Measurements from ENCODE around the gene DUSP9.
"Not testable (repeated sequence)": the region's sequence is repeated elsewhere in the genome, so short reads cannot be mapped to it uniquely, and the experiment has no call there.

Gene DUSP9

GRCh38 chrX:153673428-153674218, 26.6 kb downstream of the DUSP9 start, which contains the start of gene PNCK:
Gene PNCK, minus strand, starts transcription at chrX:153673813. Its CDS starts 737 bp downstream, at chrX:153673076.
- DNase-seq (ENCODE audit: low read depth), result no peak

DNA sequence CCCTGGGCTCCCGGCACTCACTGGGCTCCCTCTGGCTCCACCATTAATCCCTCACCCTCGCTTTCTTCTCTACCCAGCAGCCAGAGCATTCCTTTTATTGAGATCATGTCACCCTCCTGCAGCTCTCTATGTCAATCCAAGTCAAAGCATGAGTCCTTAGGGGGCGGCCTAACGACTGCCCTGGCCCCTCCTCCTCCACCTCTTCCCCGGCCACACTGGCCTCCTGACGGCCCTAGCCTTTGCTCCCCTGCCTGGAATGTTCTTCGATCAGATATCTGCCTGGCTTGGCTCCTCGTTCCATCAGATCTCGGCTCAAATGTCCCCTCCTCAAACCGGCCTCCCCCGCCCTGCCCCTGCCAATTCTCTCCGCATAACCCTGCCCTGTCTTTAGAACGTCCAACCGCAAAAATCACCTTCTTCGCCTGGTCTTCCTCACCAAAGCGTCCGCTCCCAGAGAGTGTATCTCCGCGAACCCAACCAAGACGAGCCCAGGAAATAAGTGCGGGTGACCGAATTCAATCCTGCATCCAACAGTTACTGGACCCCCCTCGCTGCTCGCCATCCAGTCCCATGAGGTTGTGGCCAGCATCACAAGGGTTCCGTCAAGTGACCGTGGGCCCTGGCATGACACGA, 27.3 kb downstream of the DUSP9 start:
- no peak for DNase-seq (ENCODE audit: low read depth)

DNA sequence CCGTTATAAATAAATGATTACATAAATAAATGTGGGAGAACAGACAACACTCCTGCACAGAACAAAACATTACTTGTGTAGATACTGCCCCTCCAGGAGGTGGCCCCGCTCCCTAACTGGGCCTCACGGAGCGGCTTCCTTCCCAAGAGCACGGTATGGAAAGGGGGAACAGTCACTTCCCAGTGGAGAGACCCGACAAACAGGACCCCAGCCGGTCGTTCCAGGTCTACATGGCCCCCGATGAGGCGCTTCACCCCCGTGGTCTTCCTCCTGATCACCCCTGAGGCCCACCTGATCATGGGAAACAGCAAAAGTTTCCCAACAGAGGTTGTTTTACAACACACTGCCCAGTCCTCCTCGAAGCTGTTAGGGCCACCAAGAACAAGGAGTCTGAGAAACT, 34.2 kb downstream of the DUSP9 start:
- DNase-seq (ENCODE audit: low read depth), result no peak

DNA sequence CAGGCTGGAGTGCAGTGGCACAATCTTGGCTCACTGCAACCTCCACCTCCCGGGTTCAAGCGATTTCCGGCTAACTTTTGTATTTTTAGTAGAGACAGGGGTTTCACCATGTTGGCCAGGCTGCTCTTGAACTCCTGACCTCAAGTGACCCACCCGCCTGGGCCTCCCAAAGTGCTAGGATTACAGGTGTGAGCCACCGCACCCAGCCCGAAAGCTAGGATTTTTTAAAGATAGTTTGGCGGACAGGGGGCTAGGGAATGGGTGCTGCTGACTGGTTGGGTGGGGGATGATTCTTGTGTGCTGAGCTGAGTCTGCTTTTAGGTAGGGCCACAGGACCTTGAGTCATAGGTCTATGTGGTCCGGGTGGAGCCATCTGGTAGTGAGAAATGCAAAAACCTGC, 36.5 kb downstream of the DUSP9 start:
- DNase-seq (ENCODE audit: low read depth), result not testable (repeated sequence)

DNA sequence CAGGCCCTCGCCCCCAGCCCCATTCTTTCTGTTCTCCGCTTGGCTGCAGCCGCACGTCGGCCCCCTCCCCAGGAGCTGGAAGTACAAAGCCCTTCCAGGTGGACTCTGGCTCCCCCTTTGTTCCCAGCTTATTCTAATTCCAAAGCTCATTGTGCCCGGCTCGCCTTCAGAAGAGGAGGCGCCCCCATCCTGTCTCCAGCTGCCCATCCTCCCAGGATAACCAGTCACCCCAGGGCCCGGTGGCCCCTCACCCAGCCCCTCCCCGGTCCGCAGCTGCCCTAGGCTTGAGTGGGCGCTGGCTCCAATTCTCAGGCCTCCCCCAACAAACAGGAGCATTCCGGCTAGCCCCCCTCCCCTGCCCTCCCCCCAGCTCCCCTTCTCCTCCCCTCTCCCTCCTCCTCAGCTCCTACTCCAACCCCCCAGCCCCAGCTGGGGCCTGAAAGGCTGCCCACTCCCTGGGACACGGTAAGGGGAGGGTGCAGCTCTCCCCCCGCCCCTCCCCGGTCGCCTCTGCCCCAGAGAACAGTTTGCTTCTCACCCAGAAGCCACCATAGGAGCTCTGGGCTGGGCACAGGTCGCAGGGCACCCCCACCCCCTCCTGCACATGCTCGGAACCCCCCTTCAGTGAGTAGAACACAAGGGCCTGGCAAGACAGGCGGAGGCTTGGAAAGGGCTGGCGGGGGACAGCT, 37.6 kb downstream of the DUSP9 start:
- no peak for DNase-seq (ENCODE audit: low read depth)

GRCh38 chrX:153685156-153685536, 38.1 kb downstream of the DUSP9 start:
- no peak for DNase-seq (ENCODE audit: low read depth)

- no peak for DNase-seq (ENCODE audit: low read depth)
Observed at GRCh38 chrX:153685751-153686696, 39.0 kb downstream of the DUSP9 start.

DNA sequence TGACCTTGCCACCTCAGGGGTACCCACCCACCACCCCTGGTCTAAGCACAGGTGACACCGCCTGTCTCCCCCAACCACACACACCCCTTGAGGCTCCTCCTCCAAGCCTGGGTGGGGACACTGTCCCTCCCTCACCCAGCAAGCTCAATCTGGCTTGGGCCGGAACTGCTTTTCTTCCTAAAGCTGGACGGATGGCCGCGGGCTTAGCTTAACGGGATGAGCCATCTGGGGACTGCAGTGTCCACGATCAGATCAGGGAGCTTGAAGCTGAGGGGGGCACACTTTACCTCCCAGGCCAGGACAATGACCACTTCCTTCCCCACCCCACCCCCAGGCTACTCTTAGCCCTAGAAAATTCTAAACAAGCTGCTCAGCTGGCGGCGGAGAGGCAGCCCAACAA, 39.7 kb downstream of the DUSP9 start:
- no peak for DNase-seq (ENCODE audit: low read depth)

- DNase-seq (ENCODE audit: low read depth), result peak; percentile 24
Observed at GRCh38 chrX:153687121-153688039, 40.4 kb downstream of the DUSP9 start, which contains the start of gene SLC6A8. Gene SLC6A8, plus strand, starts transcription at chrX:153687926. Its CDS starts 649 bp downstream, at chrX:153688575.

GRCh38 chrX:153688071-153688470, 41.1 kb downstream of the DUSP9 start:
- DNase-seq (ENCODE audit: low read depth), result no peak

- no peak for DNase-seq (ENCODE audit: low read depth)
Observed at GRCh38 chrX:153688506-153688905, 41.5 kb downstream of the DUSP9 start.

GRCh38 chrX:153688911-153689590, 42.0 kb downstream of the DUSP9 start:
- no peak for DNase-seq (ENCODE audit: low read depth)

DNA sequence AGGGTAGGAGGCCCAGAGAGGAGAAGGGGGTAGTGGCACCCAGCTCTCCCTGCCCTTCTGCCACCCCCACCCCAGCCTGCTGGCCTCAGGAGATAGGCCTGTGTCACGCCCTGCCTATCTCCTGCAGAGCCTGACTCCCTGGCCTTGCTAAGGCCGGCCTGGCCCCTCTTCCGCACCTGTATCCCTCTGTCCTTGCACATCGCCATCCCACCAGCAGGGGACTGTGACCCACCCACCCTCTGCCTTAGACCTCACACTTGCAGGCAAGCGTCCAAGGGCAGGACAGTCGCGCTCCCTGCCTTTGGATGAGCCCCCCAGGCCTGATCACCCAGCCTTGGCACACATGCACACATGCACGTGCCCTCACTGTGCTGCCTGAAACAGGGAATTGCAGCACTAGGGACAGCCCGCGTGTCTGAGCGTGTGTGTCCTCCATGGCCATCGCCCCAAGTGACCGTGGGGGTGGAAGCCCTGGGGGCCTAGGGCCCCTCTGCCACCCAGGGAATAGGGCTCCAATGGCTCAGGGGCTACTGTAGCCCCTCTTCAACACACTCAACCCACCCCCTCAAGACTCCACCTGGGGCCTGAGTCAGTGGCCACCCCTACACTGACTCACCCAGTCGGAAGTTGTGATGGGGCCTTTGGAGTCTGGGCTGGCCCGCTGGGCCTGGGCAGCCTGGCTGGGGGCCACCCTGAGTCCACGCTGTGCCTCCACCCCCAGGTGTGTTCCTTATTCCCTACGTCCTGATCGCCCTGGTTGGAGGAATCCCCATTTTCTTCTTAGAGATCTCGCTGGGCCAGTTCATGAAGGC, 42.9 kb downstream of the DUSP9 start:
- DNase-seq (ENCODE audit: low read depth), result no peak

DNA sequence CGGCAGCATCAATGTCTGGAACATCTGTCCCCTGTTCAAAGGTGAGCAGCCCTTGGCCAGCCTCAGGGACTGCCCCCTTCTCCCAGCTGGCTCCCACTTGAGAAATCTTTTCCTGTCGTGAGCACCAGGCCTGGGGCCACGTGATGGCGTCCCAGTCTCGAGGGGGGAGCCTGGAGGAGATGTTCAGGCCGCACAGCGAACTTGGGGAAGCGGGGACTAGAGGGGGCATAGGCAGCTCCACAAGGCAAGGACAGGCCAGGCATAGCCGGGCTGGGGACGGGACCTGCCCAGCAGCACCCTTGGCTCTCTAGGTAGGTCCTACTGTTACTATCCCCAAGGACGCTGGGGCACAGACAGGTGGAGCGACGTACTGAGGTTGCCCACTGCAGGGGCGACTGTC, 43.5 kb downstream of the DUSP9 start:
- DNase-seq (ENCODE audit: low read depth), result no peak

DNA sequence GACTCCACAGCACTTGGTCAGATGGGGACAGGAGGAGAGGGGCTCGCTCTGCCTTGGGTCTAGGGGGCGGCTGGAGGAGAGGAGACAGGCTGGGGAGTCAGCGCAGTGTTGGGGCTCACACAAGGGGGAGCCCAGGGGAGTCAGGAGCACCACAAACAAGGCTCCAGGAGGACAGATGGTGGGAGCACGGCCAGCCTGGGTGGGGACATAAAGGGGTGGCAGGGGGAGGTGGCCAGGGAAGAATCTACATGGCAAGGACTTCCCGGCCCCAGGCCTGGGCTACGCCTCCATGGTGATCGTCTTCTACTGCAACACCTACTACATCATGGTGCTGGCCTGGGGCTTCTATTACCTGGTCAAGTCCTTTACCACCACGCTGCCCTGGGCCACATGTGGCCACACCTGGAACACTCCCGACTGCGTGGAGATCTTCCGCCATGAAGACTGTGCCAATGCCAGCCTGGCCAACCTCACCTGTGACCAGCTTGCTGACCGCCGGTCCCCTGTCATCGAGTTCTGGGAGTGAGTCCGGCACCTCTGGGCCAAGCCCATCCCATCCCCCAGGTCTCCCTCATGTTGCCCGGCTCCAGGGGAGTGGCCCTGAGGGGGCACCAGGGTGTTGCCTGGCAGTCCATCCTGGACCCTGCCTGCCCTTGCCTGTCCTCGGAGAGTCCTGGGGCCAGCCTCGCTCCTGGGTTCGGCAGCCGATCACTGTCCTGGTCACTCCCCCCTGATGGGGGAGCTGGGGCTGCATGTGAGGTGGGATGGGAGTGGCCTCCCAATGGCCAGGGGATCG, 44.2 kb downstream of the DUSP9 start:
- DNase-seq (ENCODE audit: low read depth), result not testable (repeated sequence)

DNA sequence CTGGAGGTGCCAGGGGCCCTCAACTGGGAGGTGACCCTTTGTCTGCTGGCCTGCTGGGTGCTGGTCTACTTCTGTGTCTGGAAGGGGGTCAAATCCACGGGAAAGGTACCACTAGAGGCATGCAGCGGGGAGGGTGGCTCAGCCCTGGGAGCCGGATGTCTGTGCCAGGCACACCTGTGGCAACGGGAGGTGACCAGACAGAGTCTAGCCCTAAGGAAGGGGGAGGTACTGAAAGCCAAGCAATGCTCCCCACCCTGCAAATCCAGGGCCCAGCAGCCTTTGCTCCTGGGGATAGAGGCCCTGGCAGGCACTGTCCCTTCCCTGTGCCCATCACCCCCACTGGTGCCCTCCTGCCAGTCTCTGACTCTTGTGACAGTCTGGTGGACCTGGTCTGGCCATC, 45.0 kb downstream of the DUSP9 start:
- no peak for DNase-seq (ENCODE audit: low read depth)

DNA sequence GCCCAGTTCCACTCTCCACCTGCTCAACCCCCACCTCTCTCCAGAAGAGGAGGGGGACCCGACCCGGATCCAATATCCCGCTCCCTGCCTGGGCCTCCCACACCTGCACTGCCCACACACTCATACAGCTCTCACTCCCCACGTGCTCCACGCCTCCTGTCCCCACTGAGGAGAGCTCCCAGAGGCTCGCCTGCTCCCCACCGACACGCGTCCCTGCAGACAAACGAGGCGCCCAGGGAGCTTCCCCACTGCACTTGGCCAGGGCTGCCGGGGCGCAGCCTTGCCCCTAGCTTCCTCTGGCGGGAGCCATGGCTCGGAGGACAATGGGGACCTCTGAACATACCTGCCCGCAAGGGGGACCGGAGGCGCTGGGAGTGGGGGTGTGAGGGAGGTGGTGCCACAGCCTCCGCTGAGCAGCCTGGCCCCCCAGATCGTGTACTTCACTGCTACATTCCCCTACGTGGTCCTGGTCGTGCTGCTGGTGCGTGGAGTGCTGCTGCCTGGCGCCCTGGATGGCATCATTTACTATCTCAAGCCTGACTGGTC, 45.7 kb downstream of the DUSP9 start:
- DNase-seq (ENCODE audit: low read depth), result no peak

Data from stromal cell of bone marrow (primary cell).